ENCODE data around the gene NCAM1. TPM values are rescaled to one million over a fixed set of nuclear protein-coding genes. Genes with fewer than 3 reads are reported as not detected.

The NCAM1 gene
- total RNA-seq, 1 donor from 2014 or later, result not detected

- intact Hi-C loops (cut with micrococcal nuclease), result no loop called here
- no peak overlapping the region for H3K27ac Mint-ChIP-seq
- H3K36me3 Mint-ChIP-seq (ENCODE audit: low read depth), result no peaks in the 10 kb centered on the region
- DNase-seq (ENCODE audit: low spot score), result no peak
- H3K9me3 Mint-ChIP-seq, result no peaks in the 10 kb centered on the region
- peaks cover 3% of the 10 kb centered on the region for H3K27me3 Mint-ChIP-seq (ENCODE audit: insufficient read depth)
- H3K4me1 Mint-ChIP-seq (ENCODE audit: low read depth), result peaks cover 10% of the 10 kb centered on the region
- no peak overlapping the region for H3K4me3 Mint-ChIP-seq
These were observed 298.8 kb downstream of the NCAM1 start for GRCh38 chr11:113260096-113260425.

GRCh38 chr11:113260541-113260940 is 299.3 kb downstream of the NCAM1 start:
- H3K27ac Mint-ChIP-seq, result no peak overlapping the region
- no peak for DNase-seq (ENCODE audit: low spot score)
- H3K9me3 Mint-ChIP-seq, result no peaks in the 10 kb centered on the region
- H3K36me3 Mint-ChIP-seq (ENCODE audit: low read depth), result no peaks in the 10 kb centered on the region
- H3K4me1 Mint-ChIP-seq (ENCODE audit: low read depth), result peaks cover 10% of the 10 kb centered on the region
- H3K27me3 Mint-ChIP-seq (ENCODE audit: insufficient read depth), result peaks cover 3% of the 10 kb centered on the region
- intact Hi-C loops (cut with micrococcal nuclease), result no loop called here
- no peak overlapping the region for H3K4me3 Mint-ChIP-seq

- no peaks in the 10 kb centered on the region for H3K9me3 Mint-ChIP-seq
- no peak for DNase-seq (ENCODE audit: low spot score)
- peaks cover 10% of the 10 kb centered on the region for H3K4me1 Mint-ChIP-seq (ENCODE audit: low read depth)
- H3K27me3 Mint-ChIP-seq (ENCODE audit: insufficient read depth), result peaks cover 3% of the 10 kb centered on the region
- intact Hi-C loops (cut with micrococcal nuclease), result no loop called here
- no peak overlapping the region for H3K4me3 Mint-ChIP-seq
- no peaks in the 10 kb centered on the region for H3K36me3 Mint-ChIP-seq (ENCODE audit: low read depth)
- no peak overlapping the region for H3K27ac Mint-ChIP-seq
These were observed 300.7 kb downstream of the NCAM1 start for GRCh38 chr11:113261709-113262475.

- peaks cover 10% of the 10 kb centered on the region for H3K4me1 Mint-ChIP-seq (ENCODE audit: low read depth)
- intact Hi-C loops (cut with micrococcal nuclease), result no loop called here
- no peak for DNase-seq (ENCODE audit: low spot score)
- no peaks in the 10 kb centered on the region for H3K9me3 Mint-ChIP-seq
- H3K4me3 Mint-ChIP-seq, result peak overlapping the region; percentile 6
- no peaks in the 10 kb centered on the region for H3K36me3 Mint-ChIP-seq (ENCODE audit: low read depth)
- no peak overlapping the region for H3K27ac Mint-ChIP-seq
- H3K27me3 Mint-ChIP-seq (ENCODE audit: insufficient read depth), result peaks cover 3% of the 10 kb centered on the region
These were observed 301.4 kb downstream of the NCAM1 start for GRCh38 chr11:113262594-113262993.

GRCh38 chr11:113263458-113264259 is 302.4 kb downstream of the NCAM1 start:
- Mint-ChIP-seq H3K27ac (no peak overlapping the region), H3K9me3 (no peaks in the 10 kb centered on the region), H3K36me3 (ENCODE audit: low read depth) (no peaks in the 10 kb centered on the region), H3K4me3 (no peak overlapping the region), H3K4me1 (ENCODE audit: low read depth) (peaks cover 10% of the 10 kb centered on the region), H3K27me3 (ENCODE audit: insufficient read depth) (peaks cover 2% of the 10 kb centered on the region)
- intact Hi-C loops (cut with micrococcal nuclease), result no loop called here
- no peak for DNase-seq (ENCODE audit: low spot score)

GRCh38 chr11:113265362-113265761 is 304.1 kb downstream of the NCAM1 start:
- no peaks in the 10 kb centered on the region for H3K36me3 Mint-ChIP-seq (ENCODE audit: low read depth)
- H3K27ac Mint-ChIP-seq, result no peak overlapping the region
- no peak for DNase-seq (ENCODE audit: low spot score)
- peaks cover 10% of the 10 kb centered on the region for H3K4me1 Mint-ChIP-seq (ENCODE audit: low read depth)
- H3K4me3 Mint-ChIP-seq, result no peak overlapping the region
- no peaks in the 10 kb centered on the region for H3K9me3 Mint-ChIP-seq
- intact Hi-C loops (cut with micrococcal nuclease), result no loop called here
- H3K27me3 Mint-ChIP-seq (ENCODE audit: insufficient read depth), result peaks cover 2% of the 10 kb centered on the region

- peaks cover 3% of the 10 kb centered on the region for H3K4me1 Mint-ChIP-seq (ENCODE audit: low read depth)
- intact Hi-C loops (cut with micrococcal nuclease), result no loop called here
- no peaks in the 10 kb centered on the region for H3K9me3 Mint-ChIP-seq
- H3K27ac Mint-ChIP-seq, result no peak overlapping the region
- H3K27me3 Mint-ChIP-seq (ENCODE audit: insufficient read depth), result peaks cover 2% of the 10 kb centered on the region
- DNase-seq (ENCODE audit: low spot score), result no peak
- no peak overlapping the region for H3K4me3 Mint-ChIP-seq
- no peaks in the 10 kb centered on the region for H3K36me3 Mint-ChIP-seq (ENCODE audit: low read depth)
These were observed 306.3 kb downstream of the NCAM1 start for GRCh38 chr11:113267493-113267892.

- DNase-seq (ENCODE audit: low spot score), result no peak
- Mint-ChIP-seq H3K9me3 (no peaks in the 10 kb centered on the region), H3K4me3 (no peak overlapping the region), H3K27ac (no peak overlapping the region), H3K4me1 (ENCODE audit: low read depth) (no peaks in the 10 kb centered on the region), H3K36me3 (ENCODE audit: low read depth) (no peaks in the 10 kb centered on the region), H3K27me3 (ENCODE audit: insufficient read depth) (peaks cover 2% of the 10 kb centered on the region)
- intact Hi-C loops (cut with micrococcal nuclease), result no loop called here
These were observed 307.9 kb downstream of the NCAM1 start for GRCh38 chr11:113269096-113269495.

- no peaks in the 10 kb centered on the region for H3K36me3 Mint-ChIP-seq (ENCODE audit: low read depth)
- DNase-seq (ENCODE audit: low spot score), result no peak
- intact Hi-C loops (cut with micrococcal nuclease), result no loop called here
- H3K27me3 Mint-ChIP-seq (ENCODE audit: insufficient read depth), result peaks cover 2% of the 10 kb centered on the region
- H3K4me1 Mint-ChIP-seq (ENCODE audit: low read depth), result no peaks in the 10 kb centered on the region
- no peak overlapping the region for H3K27ac Mint-ChIP-seq
- no peak overlapping the region for H3K4me3 Mint-ChIP-seq
- no peaks in the 10 kb centered on the region for H3K9me3 Mint-ChIP-seq
These were observed 308.4 kb downstream of the NCAM1 start for GRCh38 chr11:113269636-113270035.

GRCh38 chr11:113270080-113270479 is 308.9 kb downstream of the NCAM1 start:
- Mint-ChIP-seq H3K36me3 (ENCODE audit: low read depth) (no peaks in the 10 kb centered on the region), H3K4me3 (no peak overlapping the region), H3K9me3 (no peaks in the 10 kb centered on the region), H3K27ac (no peak overlapping the region), H3K27me3 (ENCODE audit: insufficient read depth) (peaks cover 2% of the 10 kb centered on the region), H3K4me1 (ENCODE audit: low read depth) (no peaks in the 10 kb centered on the region)
- DNase-seq (ENCODE audit: low spot score), result no peak
- intact Hi-C loops (cut with micrococcal nuclease), result no loop called here

GRCh38 chr11:113271551-113272245 is 310.5 kb downstream of the NCAM1 start:
- H3K27me3 Mint-ChIP-seq (ENCODE audit: insufficient read depth), result peaks cover 4% of the 10 kb centered on the region
- no peaks in the 10 kb centered on the region for H3K9me3 Mint-ChIP-seq
- no peaks in the 10 kb centered on the region for H3K4me1 Mint-ChIP-seq (ENCODE audit: low read depth)
- H3K27ac Mint-ChIP-seq, result no peak overlapping the region
- intact Hi-C loops (cut with micrococcal nuclease), result no loop called here
- no peak overlapping the region for H3K4me3 Mint-ChIP-seq
- no peaks in the 10 kb centered on the region for H3K36me3 Mint-ChIP-seq (ENCODE audit: low read depth)
- DNase-seq (ENCODE audit: low spot score), result no peak

- no peak overlapping the region for H3K27ac Mint-ChIP-seq
- no peaks in the 10 kb centered on the region for H3K36me3 Mint-ChIP-seq (ENCODE audit: low read depth)
- no peak overlapping the region for H3K4me3 Mint-ChIP-seq
- H3K4me1 Mint-ChIP-seq (ENCODE audit: low read depth), result no peaks in the 10 kb centered on the region
- intact Hi-C loops (cut with micrococcal nuclease), result no loop called here
- peaks cover 4% of the 10 kb centered on the region for H3K27me3 Mint-ChIP-seq (ENCODE audit: insufficient read depth)
- no peaks in the 10 kb centered on the region for H3K9me3 Mint-ChIP-seq
- no peak for DNase-seq (ENCODE audit: low spot score)
These were observed 311.1 kb downstream of the NCAM1 start for GRCh38 chr11:113272281-113272680.

Measured in activated T-helper 1 cell treated with anti-CD3 and anti-CD28 coated beads, Interleukin-12 subunit alpha, Interleukin-12 subunit beta, Interleukin-2, Interleukin-4 antibody, amounts not matched to agents 30 ng/mL and 10 ng/mL and 1 ng/mL, durations not matched to agents 14 hours and 24 hours and 36 hours (primary cell).